SKM-1 (cell line): ENCODE results near the gene KRTAP5-7.
"Not testable (repeated sequence)": the region's sequence is repeated elsewhere in the genome, so short reads cannot be mapped to it uniquely, and the experiment has no call there.

Experiments
- DNase-seq: peaks from one replicate; lab custom pipeline; 2025; ENCODE audit not compliant: unreplicated experiment; lab: John Stamatoyannopoulos, UW

The KRTAP5-7 gene

DNA sequence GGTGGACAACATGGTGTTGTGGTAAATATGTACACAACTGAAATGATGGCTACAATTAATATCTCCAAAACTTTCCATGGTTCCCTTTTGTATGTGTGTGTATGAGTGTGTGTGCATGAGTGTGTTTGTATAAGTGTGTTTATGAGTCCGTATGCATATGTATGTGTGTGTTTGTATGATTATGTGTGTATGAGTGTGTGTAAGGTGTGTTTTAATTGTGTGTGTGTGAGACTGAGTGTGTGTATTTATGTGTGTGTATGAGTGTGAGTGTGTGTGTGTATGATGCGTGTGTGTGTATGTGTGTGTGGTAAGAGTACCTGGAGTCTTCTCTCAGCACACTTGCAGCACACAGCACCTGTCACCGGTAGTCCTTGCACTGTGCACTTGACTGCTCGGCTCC lies 29.0 kb downstream of the KRTAP5-7 start:
- DNase-seq = no peak

GRCh38 chr11:71557257-71557656 lies 30.2 kb downstream of the KRTAP5-7 start:
- no peak for DNase-seq

DNA sequence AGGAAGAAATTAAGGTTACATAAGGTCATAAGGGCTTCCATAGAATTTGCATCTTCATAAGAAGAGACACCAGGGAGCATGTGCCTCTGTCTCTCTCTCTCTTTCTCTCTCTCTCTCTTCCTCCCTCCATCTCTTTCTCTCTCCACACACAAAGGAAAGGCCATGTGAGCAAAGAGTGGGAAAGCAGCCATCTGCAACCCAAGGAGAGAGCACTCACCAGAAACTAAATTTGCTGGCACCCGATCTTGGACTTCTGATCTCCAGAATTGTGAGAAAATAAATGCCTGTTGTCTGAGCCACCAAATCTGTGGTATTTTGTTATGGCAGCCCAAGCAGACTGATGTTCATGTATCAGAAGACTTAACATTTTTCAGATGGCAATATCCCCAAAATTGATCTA lies 31.9 kb downstream of the KRTAP5-7 start:
- no peak for DNase-seq

DNA sequence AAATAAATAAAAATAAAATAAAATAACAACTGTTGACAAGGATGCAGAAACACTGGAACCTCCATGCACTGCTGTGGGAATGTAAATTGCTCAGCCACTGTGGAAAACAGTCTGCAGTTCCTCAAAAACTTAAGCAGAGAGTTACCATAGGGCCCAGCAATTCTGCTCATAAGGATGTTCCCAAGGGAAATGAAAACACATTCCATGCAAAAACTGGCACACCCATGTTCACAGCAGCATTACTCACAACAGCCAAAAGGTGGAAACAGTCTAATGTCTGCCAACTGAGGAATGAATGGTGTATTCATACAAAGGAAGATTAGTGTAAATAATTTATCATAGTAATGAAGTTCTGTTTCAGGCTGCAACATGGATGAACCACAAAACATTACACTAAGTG lies 35.1 kb downstream of the KRTAP5-7 start:
- DNase-seq = no peak

- DNase-seq = peak; percentile 19
Measured at GRCh38 chr11:71563406-71563805, 36.3 kb downstream of the KRTAP5-7 start.

DNA sequence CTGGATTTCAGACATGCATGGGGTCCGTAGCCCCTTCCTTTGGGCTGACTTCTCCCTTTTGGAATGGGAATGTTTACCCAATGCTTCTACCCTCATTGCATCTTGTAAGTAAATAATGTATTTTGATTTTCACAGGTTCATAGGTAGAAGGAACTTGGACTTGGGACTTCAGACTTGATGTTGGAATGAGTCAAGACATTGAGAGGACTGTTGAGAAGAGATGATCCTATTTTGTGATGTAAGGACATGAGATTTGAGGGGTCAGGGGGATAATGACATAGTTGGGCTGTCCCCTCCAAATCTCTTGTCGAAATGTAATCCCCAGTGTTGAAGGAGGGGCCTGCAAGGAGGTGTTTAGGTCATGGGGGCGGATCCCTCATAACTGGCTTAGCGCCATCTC lies 37.4 kb downstream of the KRTAP5-7 start:
- DNase-seq = no peak

- DNase-seq = no peak
Measured at GRCh38 chr11:71565263-71565662, 38.2 kb downstream of the KRTAP5-7 start, which contains the start of gene KRTAP5-10. KRTAP5-10 (plus strand) TSS chr11:71565563; CDS start chr11:71565588, 25 bp downstream.

- DNase-seq = no peak
Measured at GRCh38 chr11:71566081-71566620, 39.1 kb downstream of the KRTAP5-7 start.

GRCh38 chr11:71566626-71567599 lies 39.8 kb downstream of the KRTAP5-7 start:
- DNase-seq = not testable (repeated sequence)

DNA sequence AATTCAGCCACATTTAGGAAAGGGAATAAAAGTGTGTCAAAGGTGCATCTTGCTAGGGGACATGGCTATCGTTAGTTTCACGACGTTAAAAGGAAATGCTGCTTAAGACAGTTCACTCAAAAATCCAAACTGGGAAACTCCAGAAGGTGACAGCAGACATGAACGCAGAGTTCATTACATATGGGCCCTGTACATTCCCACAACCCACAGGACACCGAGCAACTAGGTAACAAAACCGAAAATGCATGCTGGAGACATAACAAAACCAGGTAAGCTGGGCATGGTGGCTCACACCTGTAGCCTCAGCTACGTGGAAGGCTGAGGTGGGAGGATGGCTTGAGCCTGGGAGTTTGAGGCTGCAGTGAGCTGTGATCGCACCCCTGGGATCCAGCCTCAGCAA lies 40.6 kb downstream of the KRTAP5-7 start:
- DNase-seq = not testable (repeated sequence)

DNA sequence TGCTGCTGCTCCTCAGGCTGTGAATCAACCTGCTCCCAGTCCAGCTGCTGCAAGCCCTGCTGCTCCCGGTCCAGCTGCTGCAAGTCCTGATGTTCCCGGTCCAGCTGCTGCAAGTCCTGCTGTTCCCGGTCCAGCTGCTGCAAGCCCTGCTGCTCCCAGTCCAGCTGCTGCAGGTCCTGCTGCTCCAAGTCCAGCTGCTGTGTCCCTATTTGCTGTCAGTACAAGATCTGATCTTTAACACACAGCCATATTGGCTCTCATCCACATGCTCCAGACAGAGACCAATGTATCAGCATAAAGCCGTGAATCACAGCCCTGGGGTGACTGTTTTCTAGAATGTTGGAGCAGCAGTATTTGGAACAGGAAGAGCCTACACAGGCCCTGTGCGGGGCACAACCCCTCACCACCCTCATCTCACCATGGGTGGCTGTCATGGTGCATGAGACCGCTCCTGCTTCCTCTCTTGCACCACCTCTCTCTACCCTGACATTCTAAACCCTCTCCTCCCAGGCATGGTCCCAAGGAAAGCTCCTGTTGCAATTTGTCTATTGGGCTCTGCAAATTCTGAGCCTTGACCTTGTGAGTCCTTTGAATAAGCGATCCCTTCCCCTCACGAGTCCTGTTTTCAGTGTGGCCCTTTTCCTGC lies 41.8 kb downstream of the KRTAP5-7 start:
- DNase-seq = no peak

DNA sequence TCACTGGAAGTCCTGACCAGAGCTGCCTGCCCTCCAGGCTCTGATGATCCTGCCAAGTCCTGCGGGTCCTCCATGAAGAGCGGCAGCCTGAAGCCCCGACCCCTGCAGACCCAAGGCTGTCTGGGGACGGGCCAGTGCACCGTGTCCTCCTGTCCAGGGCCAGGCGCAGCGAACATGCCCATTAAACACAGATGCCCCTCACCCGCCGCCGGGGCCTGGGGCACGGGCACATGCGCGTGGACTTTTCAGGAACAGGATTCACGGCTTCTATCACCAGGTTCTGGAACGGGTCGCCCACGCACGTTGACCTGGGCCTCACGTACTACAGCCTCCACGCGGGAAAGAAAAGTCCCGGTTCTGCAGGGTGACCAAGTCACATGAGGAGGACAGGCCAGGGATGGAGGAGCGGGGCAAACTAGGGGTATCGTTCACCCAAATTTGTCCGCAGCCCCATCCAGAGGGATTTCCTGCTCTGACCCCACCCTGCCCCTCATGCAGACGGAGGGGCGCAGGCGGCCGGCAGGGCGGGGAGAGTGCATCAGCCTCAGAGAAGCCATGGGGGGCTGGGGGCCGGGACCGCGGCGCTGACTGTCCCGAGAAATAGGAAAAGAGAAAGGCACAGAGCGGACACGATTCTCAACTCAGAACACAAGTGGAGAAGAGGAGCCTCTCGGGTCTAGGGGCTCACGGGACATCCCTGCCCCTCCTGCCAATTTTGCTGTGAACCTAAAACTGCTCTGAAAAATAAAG lies 44.2 kb downstream of the KRTAP5-7 start:
- not testable (repeated sequence) for DNase-seq

GRCh38 chr11:71572811-71573210 lies 45.7 kb downstream of the KRTAP5-7 start:
- no peak for DNase-seq

DNA sequence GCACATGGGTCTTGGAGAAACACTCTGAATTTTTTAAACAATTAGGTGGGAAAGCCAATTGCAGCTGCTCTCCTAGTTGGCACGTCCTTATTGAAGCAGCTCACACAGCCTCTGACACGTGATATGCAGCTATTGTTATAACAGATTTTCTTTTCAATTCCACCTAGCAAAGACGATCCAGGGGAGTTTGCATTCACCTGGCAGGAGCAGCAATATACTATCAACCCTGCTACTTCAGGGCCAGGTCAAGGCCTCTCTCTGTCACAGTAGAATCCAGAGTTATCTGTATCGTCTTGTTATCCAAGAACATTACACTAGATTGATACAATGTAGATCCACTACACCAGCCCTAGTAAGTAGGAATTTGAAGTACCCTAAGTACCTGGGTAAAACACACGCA lies 47.4 kb downstream of the KRTAP5-7 start:
- no peak for DNase-seq

DNA sequence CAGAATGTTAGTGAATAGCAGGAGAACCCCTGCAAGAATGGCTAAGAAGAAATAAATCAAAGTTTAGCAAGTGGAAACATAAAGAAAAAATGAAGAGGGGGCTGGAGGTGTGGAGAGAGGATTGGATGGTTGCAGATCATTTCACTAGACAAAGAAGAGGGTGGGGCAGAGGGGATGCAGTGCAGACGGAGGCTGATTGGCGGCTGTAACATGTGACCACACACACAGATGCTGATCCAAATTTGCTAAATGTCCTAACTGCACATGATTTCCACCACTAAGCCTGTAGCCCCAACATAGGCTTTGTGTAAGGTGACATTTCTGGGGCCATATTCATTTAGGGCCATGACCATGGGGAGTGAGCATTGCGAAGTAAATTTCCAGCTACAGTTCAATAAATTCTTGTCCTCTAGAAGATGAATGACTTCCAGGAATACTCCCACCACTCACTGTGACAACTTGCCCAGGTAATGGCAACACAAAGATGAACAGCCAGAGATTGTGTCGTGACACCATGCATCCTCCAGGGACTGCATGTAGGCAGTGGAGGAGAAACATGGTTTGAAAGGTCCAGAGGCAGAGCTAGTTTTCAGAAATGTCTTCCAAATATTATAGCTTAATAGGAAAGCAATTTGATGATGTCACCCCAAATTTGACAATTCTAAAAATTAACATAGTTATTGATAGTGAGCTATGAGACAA lies 48.8 kb downstream of the KRTAP5-7 start:
- DNase-seq = no peak

GRCh38 chr11:71576688-71577465 lies 49.8 kb downstream of the KRTAP5-7 start:
- not testable (repeated sequence) for DNase-seq

DNA sequence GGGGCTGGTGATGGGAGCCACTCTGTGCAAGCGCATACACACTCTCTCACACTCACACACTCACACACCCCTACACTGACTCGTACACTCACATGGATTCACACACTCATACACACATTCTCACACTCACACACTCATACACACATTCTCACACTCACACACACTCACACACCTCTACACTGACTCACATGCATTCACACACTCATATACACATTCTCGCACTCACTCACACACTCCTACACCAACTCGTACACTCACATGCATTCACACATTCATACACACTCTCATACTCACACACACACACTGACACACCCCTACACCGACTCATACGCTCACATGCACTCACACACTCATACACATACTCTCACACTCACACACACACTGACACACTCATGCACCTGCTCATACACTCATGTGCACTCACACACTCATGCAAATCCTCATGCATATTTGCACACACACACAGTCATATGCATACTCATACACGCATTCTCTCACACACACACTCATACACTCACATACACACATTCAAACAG lies 50.5 kb downstream of the KRTAP5-7 start:
- no peak for DNase-seq
